22Rv1 (cell line): ENCODE results near the gene ENPEP.
"Not testable (repeated sequence)": the region's sequence is repeated elsewhere in the genome, so short reads cannot be mapped to it uniquely, and the experiment has no call there.

ENCODE experiments used
- ZFX ChIP-seq: fragments of 450-650 bp; IDR thresholded peaks from 2 replicates; pipeline ENCODE4 v1.6.1; 2017; ENCODE audit warnings: antibody characterized with exemption, borderline replicate concordance
- TF ChIP-seq, protein P1 (sequence below): fragments of 450-650 bp; IDR thresholded peaks from 2 replicates; pipeline ENCODE4 v1.5.1; 2017; ENCODE audit warnings: mild to moderate bottlenecking

- TF ChIP-seq, protein P1, sequence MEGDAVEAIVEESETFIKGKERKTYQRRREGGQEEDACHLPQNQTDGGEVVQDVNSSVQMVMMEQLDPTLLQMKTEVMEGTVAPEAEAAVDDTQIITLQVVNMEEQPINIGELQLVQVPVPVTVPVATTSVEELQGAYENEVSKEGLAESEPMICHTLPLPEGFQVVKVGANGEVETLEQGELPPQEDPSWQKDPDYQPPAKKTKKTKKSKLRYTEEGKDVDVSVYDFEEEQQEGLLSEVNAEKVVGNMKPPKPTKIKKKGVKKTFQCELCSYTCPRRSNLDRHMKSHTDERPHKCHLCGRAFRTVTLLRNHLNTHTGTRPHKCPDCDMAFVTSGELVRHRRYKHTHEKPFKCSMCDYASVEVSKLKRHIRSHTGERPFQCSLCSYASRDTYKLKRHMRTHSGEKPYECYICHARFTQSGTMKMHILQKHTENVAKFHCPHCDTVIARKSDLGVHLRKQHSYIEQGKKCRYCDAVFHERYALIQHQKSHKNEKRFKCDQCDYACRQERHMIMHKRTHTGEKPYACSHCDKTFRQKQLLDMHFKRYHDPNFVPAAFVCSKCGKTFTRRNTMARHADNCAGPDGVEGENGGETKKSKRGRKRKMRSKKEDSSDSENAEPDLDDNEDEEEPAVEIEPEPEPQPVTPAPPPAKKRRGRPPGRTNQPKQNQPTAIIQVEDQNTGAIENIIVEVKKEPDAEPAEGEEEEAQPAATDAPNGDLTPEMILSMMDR, result not testable (repeated sequence)
- not testable (repeated sequence) for TF ChIP-seq ZFX
Measured at GRCh38 chr4:110486850-110487249, 10.9 kb downstream of the ENPEP start.
